Thyroid gland (tissue), 4 donors: Measurements from ENCODE around the gene TSFM.

Source experiments
- CTCF ChIP-seq, 6 experiments: fragments of 200-600 bp in 3 of 6; fragments of 450-650 bp in 3 of 6; sonication (generic) in 3 of 6; IDR thresholded peaks; one replicate each; pipeline ENCODE4 v1.5.1; 2016 to 2019; ENCODE audit warnings: antibody characterized with exemption in 6 of 6, mild to moderate bottlenecking in 2 of 6, inconsistent platforms in 1 of 6, moderate library complexity in 1 of 6
- POLR2A ChIP-seq, 2 donors: fragments of 450-650 bp; IDR thresholded peaks; one replicate each; pipeline ENCODE4 v1.6.1; 2017; ENCODE audit warnings: antibody characterized with exemption in 2 of 2, mild to moderate bottlenecking in 2 of 2, moderate library complexity in 1 of 2

- TF ChIP-seq POLR2A (IDR thresholded peaks at IDR 0.05) (no peak), CTCF (IDR thresholded peaks at IDR 0.05) (no peak)
Observed at GRCh38 chr12:57817261-57817989, 34.8 kb downstream of the TSFM start.
